ENCODE data around the gene MRPS16.

Gene MRPS16

GRCh38 chr10:73225518-73225917, 26.9 kb downstream of the MRPS16 start:
- no peak overlapping the region for H3K27ac ChIP-seq
- TF ChIP-seq CTCF (conservative IDR thresholded peaks at IDR 0.05): no peak

GRCh38 chr10:73220989-73221388, 31.5 kb downstream of the MRPS16 start:
- TF ChIP-seq CTCF (conservative IDR thresholded peaks at IDR 0.05): no peak

GRCh38 chr10:73219384-73219783, 33.1 kb downstream of the MRPS16 start:
- no peak for TF ChIP-seq CTCF (conservative IDR thresholded peaks at IDR 0.05)

More at GRCh38 chr10:73220989-73221388, 31.5 kb downstream of the MRPS16 start:
- no peak overlapping the region for H3K27ac ChIP-seq

GRCh38 chr10:73218431-73219191, 33.8 kb downstream of the MRPS16 start:
- H3K27ac ChIP-seq: no peak overlapping the region
- TF ChIP-seq CTCF (conservative IDR thresholded peaks at IDR 0.05): peak; percentile 70

More at GRCh38 chr10:73219384-73219783, 33.1 kb downstream of the MRPS16 start:
- no peak overlapping the region for H3K27ac ChIP-seq

- no peak for TF ChIP-seq CTCF (conservative IDR thresholded peaks at IDR 0.05)
- H3K27ac ChIP-seq: no peak overlapping the region
Measured at GRCh38 chr10:73217628-73218027, 34.8 kb downstream of the MRPS16 start.

GRCh38 chr10:73215749-73216148, 36.7 kb downstream of the MRPS16 start:
- H3K27ac ChIP-seq: no peak overlapping the region
- no peak for TF ChIP-seq CTCF (conservative IDR thresholded peaks at IDR 0.05)

GRCh38 chr10:73211106-73211811, 41.2 kb downstream of the MRPS16 start:
- TF ChIP-seq CTCF (conservative IDR thresholded peaks at IDR 0.05): no peak
- no peak overlapping the region for H3K27ac ChIP-seq

All from VCaP (cell line).